Right lobe of liver (tissue), 6 donors: ENCODE data around the gene CDK14. TPM values are rescaled to one million over a fixed set of nuclear protein-coding genes. Genes with fewer than 3 reads are reported as not detected.

ENCODE experiments used
- ATAC-seq, 4 donors: fragments of 200-7000 bp; cut with Tn5 transposase; one replicate each; pipeline ENCODE4 v1.9.1; 2020; ENCODE audit warnings: mild to moderate bottlenecking in 4 of 4, moderate library complexity in 4 of 4
- DNase-seq, 3 donors: peaks; one replicate each; pipeline ENCODE4 v3.0.0-alpha.2; 2020
- H3K27ac ChIP-seq, 3 donors: fragments of 200-600 bp; one replicate each; pipeline ENCODE4 v1.8.0; 2022
- H3K27me3 ChIP-seq, 2 donors: fragments of 200-600 bp; one replicate each; pipeline ENCODE4 v1.8.0; 2022
- H3K36me3 ChIP-seq, 4 donors: fragments of 200-600 bp; sonication (generic) in 1 of 4; one replicate each; pipeline versions ENCODE4 v1.5.1 to v1.8.0; 2017 to 2022; ENCODE audit warnings: control low read depth in 1 of 4
- H3K4me1 ChIP-seq, 4 donors: fragments of 200-600 bp; sonication (generic) in 1 of 4; one replicate each; pipeline versions ENCODE4 v1.5.1 to v1.8.0; 2017 to 2022; ENCODE audit warnings: control low read depth in 1 of 4
- H3K4me3 ChIP-seq, 3 donors: fragments of 200-600 bp; one replicate each; pipeline ENCODE4 v1.8.0; 2022
- H3K9me3 ChIP-seq, 4 donors: fragments of 200-600 bp; sonication (generic) in 1 of 4; one replicate each; pipeline versions ENCODE4 v1.5.1 to v1.8.0; 2017 to 2022; ENCODE audit warnings: control low read depth in 1 of 4
- POLR2A ChIP-seq: fragments of 450-650 bp; IDR thresholded peaks from one replicate; pipeline ENCODE4 v1.6.1; 2017; ENCODE audit warnings: antibody characterized with exemption, mild to moderate bottlenecking
- WGBS: methylation state at CpG from one replicate; pipeline ENCODE4 v1.1.6; 2018; ENCODE audit warnings: low coverage, low lambda C conversion rate; ENCODE audit not compliant: insufficient coverage; ENCODE audit errors: missing lambda C conversion rate; 5-methylcytosine and 5-hydroxymethylcytosine counted together
- intact Hi-C, 2 donors: fragments of 100-400 bp; cut with DNase I; formaldehyde crosslinking; loops; one replicate each; pipeline versions ENCODE4 v1.11.2 to v1.14.1; 2022
- total RNA-seq, 6 experiments: library from RNA; depleted of rRNA in 2 of 6; stranded (reverse); fragments of >200 nt in 2 of 6; fragmentation: NEBNext Ultra II Directional in 3 of 6; extraction: Animal tissue kit (Norgen Biotek cat#: 25700) in 3 of 6; gene quantifications; one replicate each; pipeline versions ENCODE4 v1.1.0 to v1.2.4, GENCODE V29; 2016 to 2023
- TF ChIP-seq, protein P1 (sequence below), 4 donors: fragments of 200-600 bp in 3 of 4; fragments of 450-650 bp in 1 of 4; IDR thresholded peaks; one replicate each; pipeline versions ENCODE4 v1.5.1 to v1.8.0; 2016 to 2022; ENCODE audit warnings: antibody characterized with exemption in 4 of 4, mild to moderate bottlenecking in 2 of 4
- donor health status: DM: no; HTN: yes; CAD: no.
- donor health status: DM: no; HTN: no; CAD: no.
- donor health status: DM: no; HTN: no; CAD: no.
- donor health status: DM: no; HTN: yes; CAD: no.
- donor health status: DM: no; HTN: yes; CAD: no.

CDK14 gene
- total RNA-seq, 6 experiments from 2014 or later = 12.6 to 28.7 (median 17.9) TPM

DNA sequence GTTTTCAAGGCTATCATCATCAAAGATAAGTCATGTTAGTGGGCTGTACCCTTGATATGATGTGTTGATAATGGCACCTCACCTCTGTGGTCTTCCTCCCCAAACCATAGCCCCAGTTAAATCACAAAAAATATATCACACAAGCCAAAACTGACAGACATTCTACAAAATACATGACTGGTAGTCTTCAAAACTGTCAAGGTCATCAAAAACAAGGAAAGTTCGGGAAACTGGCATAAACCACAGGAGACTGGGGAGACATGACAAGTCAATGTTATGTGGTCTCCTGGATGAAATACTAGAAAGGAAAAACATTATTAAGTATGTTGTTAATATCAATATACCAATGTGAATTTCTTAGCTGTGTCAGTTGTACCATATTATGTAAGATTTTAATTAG, 388.6 kb downstream of the CDK14 start:
- Histone ChIP-seq H3K4me1 (no peaks in the 10 kb centered on the region), H3K36me3 (no peaks in the 10 kb centered on the region), H3K27ac (no peak overlapping the region), H3K4me3 (no peak overlapping the region), H3K9me3 (no peaks in the 10 kb centered on the region), H3K27me3 (no peaks in the 10 kb centered on the region)
- intact Hi-C loops = no loop called here
- ATAC-seq (no peak), DNase-seq (no peak)
- no peak for TF ChIP-seq POLR2A
- TF ChIP-seq, protein P1, sequence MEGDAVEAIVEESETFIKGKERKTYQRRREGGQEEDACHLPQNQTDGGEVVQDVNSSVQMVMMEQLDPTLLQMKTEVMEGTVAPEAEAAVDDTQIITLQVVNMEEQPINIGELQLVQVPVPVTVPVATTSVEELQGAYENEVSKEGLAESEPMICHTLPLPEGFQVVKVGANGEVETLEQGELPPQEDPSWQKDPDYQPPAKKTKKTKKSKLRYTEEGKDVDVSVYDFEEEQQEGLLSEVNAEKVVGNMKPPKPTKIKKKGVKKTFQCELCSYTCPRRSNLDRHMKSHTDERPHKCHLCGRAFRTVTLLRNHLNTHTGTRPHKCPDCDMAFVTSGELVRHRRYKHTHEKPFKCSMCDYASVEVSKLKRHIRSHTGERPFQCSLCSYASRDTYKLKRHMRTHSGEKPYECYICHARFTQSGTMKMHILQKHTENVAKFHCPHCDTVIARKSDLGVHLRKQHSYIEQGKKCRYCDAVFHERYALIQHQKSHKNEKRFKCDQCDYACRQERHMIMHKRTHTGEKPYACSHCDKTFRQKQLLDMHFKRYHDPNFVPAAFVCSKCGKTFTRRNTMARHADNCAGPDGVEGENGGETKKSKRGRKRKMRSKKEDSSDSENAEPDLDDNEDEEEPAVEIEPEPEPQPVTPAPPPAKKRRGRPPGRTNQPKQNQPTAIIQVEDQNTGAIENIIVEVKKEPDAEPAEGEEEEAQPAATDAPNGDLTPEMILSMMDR (IDR thresholded peaks at IDR 0.05) = no peak
- no CpG with 5 or more reads among the region's 1 CpG for whole genome bisulfite sequencing

DNA sequence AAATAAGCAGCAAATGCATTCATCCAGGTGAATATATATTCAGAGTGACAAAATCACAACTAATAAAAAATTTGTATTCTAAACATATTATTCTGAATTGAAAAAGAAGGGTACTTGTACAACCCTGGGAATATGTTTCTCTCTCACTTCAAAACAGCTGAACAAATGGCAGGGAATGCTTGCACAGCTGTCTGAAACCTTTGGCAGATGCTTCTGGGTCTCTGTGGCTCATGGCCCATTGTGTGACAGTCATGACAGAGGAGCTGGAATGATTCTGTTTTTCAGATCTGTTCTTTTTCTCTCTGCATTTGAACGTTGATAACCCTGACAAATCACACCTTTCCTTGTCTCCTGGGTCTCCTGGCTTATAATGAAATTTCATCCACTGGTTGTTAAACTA, 392.4 kb downstream of the CDK14 start:
- Histone ChIP-seq H3K27me3 (no peaks in the 10 kb centered on the region), H3K4me1 (no peaks in the 10 kb centered on the region), H3K27ac (no peak overlapping the region), H3K9me3 (no peaks in the 10 kb centered on the region), H3K4me3 (no peak overlapping the region), H3K36me3 (no peaks in the 10 kb centered on the region)
- no peak for TF ChIP-seq POLR2A
- TF ChIP-seq, protein P1 (IDR thresholded peaks at IDR 0.05) = no peak
- intact Hi-C loops = no loop called here
- ATAC-seq (no peak), DNase-seq (no peak)
- WGBS = 60% methylated on average over 1 of the region's 1 CpG

DNA sequence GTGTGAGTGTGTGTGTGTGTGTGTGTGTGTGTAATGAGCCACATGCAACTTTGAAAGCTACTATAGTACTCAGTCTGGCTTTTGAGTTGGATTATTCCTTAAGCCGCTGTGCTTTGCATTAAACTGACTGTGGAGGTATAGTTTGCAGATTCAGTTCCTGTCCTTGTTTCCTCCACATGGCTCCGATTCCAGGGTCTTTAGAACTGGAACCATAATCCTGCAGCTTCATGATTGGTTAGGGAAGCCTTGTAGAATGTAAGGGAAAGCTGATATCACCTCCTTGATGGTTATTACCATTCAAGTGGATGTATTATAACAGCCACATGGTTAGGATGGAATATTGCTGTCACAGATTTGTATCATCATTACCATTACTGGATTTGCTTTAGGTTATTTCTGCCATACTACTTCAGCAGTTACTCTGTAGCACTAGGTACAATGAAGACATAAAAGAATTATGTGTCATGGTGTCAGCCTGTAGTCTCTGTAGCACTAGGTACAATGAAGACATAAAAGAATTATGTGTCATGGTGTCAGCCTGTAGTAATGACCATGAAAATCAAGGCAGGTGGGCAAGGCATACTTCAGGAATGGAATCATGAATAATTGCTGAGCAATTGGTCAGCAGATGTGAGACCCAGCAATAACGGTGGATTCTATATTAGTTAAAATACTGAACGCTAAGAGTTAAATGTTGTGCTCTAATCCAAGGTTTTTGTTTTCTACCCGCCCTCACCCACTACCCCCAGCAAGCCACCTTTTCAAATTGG, 393.1 kb downstream of the CDK14 start:
- TF ChIP-seq, protein P1 (IDR thresholded peaks at IDR 0.05) = no peak
- TF ChIP-seq POLR2A = no peak
- no peaks in the 10 kb centered on the region for H3K9me3 ChIP-seq
- no peak overlapping the region for H3K4me3 ChIP-seq
- no peaks in the 10 kb centered on the region for H3K4me1 ChIP-seq
- H3K36me3 ChIP-seq = no peaks in the 10 kb centered on the region
- DNase-seq = no peak
- no peak for ATAC-seq
- no peaks in the 10 kb centered on the region for H3K27me3 ChIP-seq
- no peak overlapping the region for H3K27ac ChIP-seq
- intact Hi-C loops = no loop called here
- WGBS = 89% methylated on average over 5 of the region's 5 CpGs

DNA sequence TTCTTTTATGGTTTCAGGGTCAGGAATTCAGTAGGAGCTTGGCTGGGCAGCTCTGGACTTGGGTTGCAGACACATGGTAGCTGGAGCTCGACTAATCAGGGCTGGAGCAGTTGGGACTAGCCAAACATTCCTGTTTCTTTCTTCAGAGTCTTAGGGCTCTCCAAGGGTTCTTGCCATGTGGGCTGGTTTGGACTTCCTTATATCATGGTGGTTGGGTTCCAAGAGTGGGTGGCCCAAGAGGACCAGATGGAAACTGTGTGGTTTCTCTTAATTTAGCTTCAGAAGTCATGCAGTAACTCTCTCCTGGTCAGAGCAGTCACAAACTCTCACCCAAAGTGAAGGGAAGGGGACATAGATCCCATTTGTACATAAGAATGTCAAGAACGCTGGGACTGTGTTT, 398.0 kb downstream of the CDK14 start:
- ATAC-seq = no peak
- intact Hi-C loops = no loop called here
- 76% methylated on average over 2 of the region's 2 CpGs for WGBS
- H3K4me1 ChIP-seq = no peaks in the 10 kb centered on the region
- no peak overlapping the region for H3K4me3 ChIP-seq
- no peak for DNase-seq
- H3K9me3 ChIP-seq = no peaks in the 10 kb centered on the region
- no peak overlapping the region for H3K27ac ChIP-seq
- no peaks in the 10 kb centered on the region for H3K36me3 ChIP-seq
- no peaks in the 10 kb centered on the region for H3K27me3 ChIP-seq
- TF ChIP-seq, protein P1 (IDR thresholded peaks at IDR 0.05) = no peak
- no peak for TF ChIP-seq POLR2A
